KBM-7 (cell line): Measurements from ENCODE around the gene CTNND1.
"Not testable (repeated sequence)": the region's sequence is repeated elsewhere in the genome, so short reads cannot be mapped to it uniquely, and the experiment has no call there.

ENCODE experiments used
- DNase-seq: peaks from one replicate; pipeline ENCODE4 v3.0.0-alpha.2; 2015
- in situ Hi-C: fragments of 300-500 bp; cut with MboI; formaldehyde crosslinking; loops from 2 replicates; pipeline ENCODE4 v1.14.3; 2020; ENCODE audit warnings: low sequenced_read_pairs, low pct_unique_long_range_greater_than_20kb, mixed read lengths

CTNND1 gene

DNA sequence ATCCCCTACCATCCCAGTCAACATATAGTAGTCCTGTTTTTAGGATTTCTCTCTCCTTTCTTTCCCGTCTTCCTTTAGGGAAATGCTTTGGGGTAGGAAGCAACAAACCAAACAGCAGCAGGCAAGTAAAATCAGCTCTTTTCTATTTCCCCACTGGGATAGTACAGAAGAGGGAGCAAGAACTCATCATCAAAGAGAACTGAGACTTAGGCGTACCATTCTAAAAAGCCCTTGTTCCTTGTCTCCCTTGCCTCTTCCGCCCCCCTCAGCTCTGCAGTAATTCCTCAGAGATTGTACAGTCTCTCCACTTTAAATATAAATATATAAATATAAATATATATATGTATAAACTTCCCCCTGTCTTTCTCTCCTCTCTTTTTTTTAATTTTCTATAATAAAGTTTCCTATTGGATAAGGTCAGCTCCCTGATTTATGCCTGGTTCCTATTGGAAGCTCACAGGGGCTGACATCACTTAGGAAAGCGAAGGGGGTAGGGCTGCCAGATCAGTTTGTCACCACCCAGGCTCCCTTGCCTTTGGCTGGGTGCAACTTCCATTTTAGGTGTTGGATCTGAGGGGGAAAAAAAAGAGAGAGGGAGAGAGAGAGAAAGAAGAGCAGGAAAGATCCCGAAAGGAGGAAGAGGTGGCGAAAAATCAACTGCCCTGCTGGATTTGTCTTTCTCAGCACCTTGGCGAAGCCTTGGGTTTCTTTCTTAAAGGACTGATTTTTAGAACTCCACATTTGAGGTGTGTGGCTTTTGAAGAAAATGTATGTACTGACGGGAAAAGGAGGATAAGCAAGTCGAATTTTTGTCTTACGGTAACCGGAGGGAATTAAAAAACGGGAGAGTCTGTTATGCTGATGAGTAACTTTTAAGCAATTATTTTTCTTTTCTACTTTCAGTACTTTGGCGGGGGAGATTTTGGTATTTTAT is at the start of gene CTNND1:
Gene CTNND1 (plus strand): TSS at position 502 of the 934 bp plus-strand sequence. CDS start 29,677 bp downstream, outside the sequence.
- no peak for DNase-seq
- in situ Hi-C loops = no loop called here

DNA sequence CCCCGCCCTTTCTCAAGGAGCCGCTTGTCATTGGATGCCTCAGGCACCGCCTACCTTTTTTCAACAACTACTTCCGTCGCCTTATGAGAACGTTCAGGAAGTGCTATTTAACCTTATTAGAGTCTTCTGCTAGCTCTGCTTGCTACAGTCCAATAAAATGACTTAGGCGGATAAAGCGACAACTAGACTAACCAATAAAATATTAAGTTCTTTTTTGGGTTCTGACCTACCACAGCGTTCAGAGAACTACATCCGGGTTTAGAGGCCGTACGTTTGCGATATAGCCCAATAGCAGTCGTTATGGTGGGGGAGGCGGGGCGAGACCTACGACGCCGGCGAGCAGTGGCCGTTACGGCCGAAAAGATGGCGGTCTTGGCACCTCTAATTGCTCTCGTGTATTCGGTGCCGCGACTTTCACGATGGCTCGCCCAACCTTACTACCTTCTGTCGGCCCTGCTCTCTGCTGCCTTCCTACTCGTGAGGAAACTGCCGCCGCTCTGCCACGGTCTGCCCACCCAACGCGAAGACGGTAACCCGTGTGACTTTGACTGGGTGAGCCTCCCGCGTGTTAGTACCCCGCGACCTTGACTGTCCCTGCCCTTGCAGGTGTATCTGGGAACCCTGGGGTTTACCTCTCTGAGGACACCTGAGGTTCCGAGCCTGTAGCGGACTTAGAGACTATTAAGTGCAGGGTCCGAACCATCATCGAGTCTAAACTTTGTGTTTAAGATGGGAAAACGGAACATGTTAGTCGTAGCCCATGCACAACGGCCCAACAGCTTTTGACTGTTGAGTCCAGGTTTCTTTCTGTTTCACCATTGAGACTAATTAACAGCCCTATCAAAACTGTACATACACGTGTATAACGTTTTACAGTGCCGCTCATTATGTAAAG is 49.1 kb upstream of the CTNND1 start, which contains the start of gene TMX2:
Gene TMX2 (plus strand): TSS at position 338 of the 895 bp plus-strand sequence. CDS start 26 bp downstream, at position 364.
- DNase-seq = peak; percentile 97
- in situ Hi-C loops = no loop called here

- in situ Hi-C loops = no loop called here
These were observed 47.8 kb upstream of the CTNND1 start for GRCh38 chr11:57713835-57714234.

GRCh38 chr11:57716726-57717125 is 44.9 kb upstream of the CTNND1 start:
- DNase-seq, in situ Hi-C loops: not testable (repeated sequence)

More at GRCh38 chr11:57713835-57714234, 47.8 kb upstream of the CTNND1 start:
- DNase-seq = no peak

- in situ Hi-C loops = no loop called here
- no peak for DNase-seq
These were observed 34.4 kb upstream of the CTNND1 start for GRCh38 chr11:57727185-57727584.

DNA sequence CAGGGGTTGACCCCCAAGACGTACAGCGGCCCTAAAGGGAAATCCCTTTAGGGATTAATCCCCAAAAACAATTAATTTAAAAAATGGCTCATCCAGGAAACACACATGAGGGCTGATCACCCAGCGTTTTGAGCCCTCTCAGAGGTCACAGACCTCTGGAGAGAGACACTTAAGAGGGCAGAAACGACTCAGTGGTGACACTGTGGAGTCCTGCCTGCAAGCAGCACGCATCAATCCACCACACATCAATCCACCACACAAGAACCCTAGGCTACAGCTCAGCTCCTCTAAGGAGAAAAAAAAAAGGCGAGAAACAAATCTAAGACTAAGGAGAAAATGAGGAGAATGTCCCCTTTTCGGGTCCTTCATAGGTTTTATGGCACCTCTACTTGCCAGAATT is 32.8 kb upstream of the CTNND1 start:
- DNase-seq = no peak
- in situ Hi-C loops = no loop called here

- in situ Hi-C loops = no loop called here
- DNase-seq = no peak
These were observed 32.1 kb upstream of the CTNND1 start for GRCh38 chr11:57729479-57729878.

DNA sequence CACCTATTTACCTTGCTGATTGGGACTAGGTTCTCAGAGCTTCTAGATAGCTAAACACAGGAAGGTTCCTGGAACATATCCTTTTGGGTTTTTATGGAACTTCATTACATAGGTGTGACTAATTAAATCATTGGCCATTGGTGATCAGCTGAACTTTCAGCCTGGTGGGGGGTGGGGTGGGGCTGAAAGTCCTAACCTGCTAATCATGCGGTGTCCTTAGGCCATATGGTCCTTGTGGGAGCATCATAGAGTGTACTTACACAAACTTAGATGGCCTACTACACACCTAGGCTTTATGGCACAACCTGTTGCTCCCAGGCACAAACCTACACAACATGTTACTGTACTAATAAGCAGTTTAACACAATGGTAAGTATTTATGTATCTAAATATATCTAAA is 28.9 kb upstream of the CTNND1 start:
- no peak for DNase-seq
- in situ Hi-C loops = no loop called here

DNA sequence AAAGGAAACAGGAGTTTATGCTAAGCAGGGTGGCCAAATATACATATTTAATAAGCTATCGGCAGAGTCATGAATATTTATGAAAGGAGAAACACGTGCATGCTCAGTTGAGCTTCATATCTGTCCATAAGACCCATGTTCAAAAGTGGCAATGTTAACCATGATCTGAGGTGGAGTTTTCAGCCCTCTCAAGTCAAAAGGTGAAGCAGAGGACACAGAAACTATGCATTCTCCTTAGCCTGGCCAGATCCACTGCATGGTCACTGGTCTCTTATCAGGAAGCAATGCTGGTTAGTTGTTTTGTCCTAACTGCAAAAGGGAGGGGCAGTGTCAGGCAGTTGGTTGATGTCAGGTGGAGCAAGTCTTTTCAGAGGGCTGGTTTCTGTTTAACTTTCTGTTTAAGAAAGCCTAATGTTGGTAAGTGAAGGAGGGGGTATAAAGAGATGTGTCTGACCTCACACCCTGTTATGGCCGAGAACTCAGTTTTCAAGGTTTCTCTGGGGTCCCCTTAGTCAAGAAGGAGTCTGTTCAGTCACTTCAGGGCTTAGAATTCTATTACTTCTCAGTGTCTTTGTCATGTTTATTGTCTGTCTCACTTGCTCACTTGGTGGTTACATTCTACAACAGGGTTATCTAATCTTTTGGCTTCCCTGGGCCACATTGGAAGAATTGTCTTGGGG is 25.8 kb upstream of the CTNND1 start:
- DNase-seq = no peak
- in situ Hi-C loops = no loop called here

DNA sequence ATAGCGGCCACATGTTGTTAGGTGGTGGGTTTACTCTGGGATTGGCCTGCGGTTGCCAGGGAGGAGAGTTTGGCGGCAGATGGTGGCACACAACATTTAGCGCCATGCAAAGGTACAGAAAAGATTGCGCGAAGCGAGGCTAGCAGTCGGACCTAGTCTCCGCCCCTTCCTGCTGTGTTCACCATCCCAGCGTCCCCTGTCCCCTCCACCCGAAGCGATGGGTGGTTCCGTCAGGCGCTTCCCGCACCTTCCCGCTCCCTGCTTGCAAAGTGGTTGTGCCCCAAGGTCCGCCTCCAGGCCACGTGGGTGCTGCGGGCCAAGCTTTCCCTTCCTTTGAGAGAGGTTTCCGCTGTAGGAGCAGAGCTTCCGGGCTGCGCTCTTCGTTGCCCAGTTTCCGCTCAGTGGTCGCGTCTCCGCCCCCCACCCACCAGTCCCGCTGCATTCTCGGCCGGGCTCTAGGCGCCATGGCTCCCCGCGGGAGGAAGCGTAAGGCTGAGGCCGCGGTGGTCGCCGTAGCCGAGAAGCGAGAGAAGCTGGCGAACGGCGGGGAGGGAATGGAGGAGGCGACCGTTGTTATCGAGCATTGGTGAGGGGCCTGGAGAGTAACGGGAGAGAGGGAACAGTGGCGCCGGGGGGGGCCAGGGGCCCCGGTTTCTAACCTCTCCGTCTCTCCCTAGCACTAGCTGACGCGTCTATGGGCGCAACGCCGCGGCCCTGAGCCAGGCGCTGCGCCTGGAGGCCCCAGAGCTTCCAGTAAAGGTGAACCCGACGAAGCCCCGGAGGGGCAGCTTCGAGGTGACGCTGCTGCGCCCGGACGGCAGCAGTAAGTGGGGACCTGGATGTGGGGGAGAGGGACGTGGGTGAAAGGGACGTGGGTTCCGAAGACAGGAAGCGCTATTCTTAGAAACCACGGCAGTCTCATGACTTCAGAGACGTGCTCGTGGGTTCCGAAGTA is 20.2 kb upstream of the CTNND1 start, which contains the start of gene SELENOH:
Gene SELENOH (plus strand): TSS at position 360 of the 955 bp plus-strand sequence. CDS start 105 bp downstream, at position 465.
- in situ Hi-C loops = no loop called here
- peak; percentile 99 for DNase-seq

GRCh38 chr11:57742087-57742452 is 19.5 kb upstream of the CTNND1 start:
- in situ Hi-C loops = no loop called here
- DNase-seq = peak; percentile 57

GRCh38 chr11:57744357-57744756 is 17.2 kb upstream of the CTNND1 start:
- no peak for DNase-seq
- in situ Hi-C loops = no loop called here

GRCh38 chr11:57745206-57745605 is 16.4 kb upstream of the CTNND1 start:
- DNase-seq = no peak
- in situ Hi-C loops = no loop called here

DNA sequence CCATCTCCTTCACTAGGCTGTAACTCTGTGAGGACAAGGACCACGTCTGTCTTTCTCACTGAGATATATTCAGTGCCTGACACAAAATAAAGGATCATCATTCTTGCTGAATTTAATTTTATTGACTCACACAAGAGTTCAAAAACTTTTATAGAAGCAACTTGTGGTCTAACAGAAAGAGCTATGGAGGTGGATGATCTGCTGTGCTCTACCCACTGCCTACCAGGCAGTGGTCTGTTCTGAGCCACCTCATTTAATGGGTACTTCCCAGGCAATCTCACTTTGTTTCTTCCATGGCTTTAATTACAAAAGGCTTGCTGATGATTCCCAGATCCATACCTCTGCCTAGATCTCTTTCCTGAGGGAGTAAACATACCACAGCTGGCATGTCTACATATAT is 14.7 kb upstream of the CTNND1 start:
- no peak for DNase-seq
- in situ Hi-C loops = no loop called here

DNA sequence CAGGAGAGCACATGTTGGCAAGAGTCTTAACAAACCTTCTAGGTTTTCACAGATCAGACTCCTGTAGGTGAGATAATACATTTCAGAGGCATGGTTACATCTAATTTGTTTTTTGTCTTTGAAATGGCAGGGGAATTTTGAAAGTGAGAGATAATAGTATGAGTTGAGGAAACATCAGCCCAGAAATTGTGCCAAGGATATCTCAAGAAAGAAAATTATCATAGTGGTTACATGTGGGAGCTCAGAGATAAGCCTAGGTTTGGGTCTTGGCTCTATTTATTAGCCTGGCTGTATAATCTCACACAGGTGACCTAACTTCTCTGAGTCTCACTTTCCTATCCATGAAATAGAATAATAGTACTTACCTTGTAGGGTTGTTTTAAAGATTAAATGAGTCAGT is 10.4 kb upstream of the CTNND1 start:
- in situ Hi-C loops = no loop called here
- no peak for DNase-seq

DNA sequence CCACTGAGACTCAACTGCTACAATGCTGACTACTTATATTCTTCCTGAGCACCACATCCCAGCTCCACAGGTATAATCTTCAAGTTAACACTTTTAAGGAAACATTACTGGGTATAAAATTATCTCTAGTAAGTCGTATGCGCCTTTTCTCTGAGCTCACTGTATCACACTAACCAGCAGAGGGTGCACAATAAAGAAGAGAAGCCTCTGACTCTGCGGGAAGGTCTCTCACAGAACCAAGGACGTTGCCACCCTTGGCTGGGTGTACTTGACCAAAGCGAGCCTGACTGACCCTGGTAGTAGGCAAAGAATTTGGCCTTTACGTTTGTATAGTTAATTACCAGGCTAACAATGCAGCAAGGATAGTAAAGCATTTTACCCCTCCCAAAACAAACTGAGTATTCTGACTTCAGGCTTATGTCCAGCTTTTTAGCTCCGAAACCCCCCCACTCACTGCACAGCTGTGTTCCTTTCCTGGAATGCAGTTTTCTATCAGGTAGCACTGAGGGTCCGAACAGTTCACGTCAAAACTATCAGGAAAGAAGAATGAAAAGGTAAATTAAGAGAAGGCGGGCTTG is 9.8 kb upstream of the CTNND1 start, which contains the start of gene BTBD18:
Gene BTBD18 (minus strand): TSS at position 144 of the 578 bp plus-strand sequence. CDS start 631 bp downstream, outside the sequence.
- in situ Hi-C loops = no loop called here
- peak; percentile 35 for DNase-seq

GRCh38 chr11:57752954-57753353 is 8.6 kb upstream of the CTNND1 start:
- in situ Hi-C loops = no loop called here
- DNase-seq = no peak

- no peak for DNase-seq
- in situ Hi-C loops = no loop called here
These were observed 3.4 kb upstream of the CTNND1 start for GRCh38 chr11:57758174-57758573.
